SK-N-SH (cell line): Measurements from ENCODE around the gene EFS. TPM values are rescaled to one million over a fixed set of nuclear protein-coding genes. Genes with fewer than 3 reads are reported as not detected.

Experiments used
- CHD2 ChIP-seq: fragments of 150-350 bp; IDR thresholded peaks from 2 replicates; pipeline ENCODE4 v1.6.1; 2018; ENCODE audit warnings: low read length; ENCODE audit not compliant: partially characterized antibody
- ELF1 ChIP-seq: IDR thresholded peaks from 2 replicates; pipeline ENCODE4 v1.4.0; 2012
- EP300 ChIP-seq, 2 experiments: IDR thresholded peaks; 2 replicates each; pipeline versions ENCODE4 v1.4.0 to v1.6.1; 2012; ENCODE audit warnings: borderline replicate concordance in 1 of 2, low read depth in 1 of 2, low read length in 1 of 2
- FOSL2 ChIP-seq: IDR thresholded peaks from 2 replicates; pipeline ENCODE4 v1.4.0; 2012; ENCODE audit warnings: low read depth, mild to moderate bottlenecking, moderate library complexity, borderline replicate concordance
- FOXJ3 ChIP-seq: sonication (generic); formaldehyde crosslinking; IDR thresholded peaks from 2 replicates; pipeline ENCODE4 v1.5.1; 2020; ENCODE audit warnings: mild to moderate bottlenecking, missing genetic modification reagents
- FOXM1 ChIP-seq: IDR thresholded peaks from 2 replicates; pipeline ENCODE4 v1.4.0; 2012; ENCODE audit warnings: low read depth, mild to moderate bottlenecking
- GABPA ChIP-seq: IDR thresholded peaks from 2 replicates; pipeline ENCODE4 v1.4.0; 2012; ENCODE audit warnings: low read depth, mild to moderate bottlenecking
- JUND ChIP-seq: IDR thresholded peaks from 2 replicates; pipeline ENCODE4 v1.4.0; 2012
- NRF1 ChIP-seq: IDR thresholded peaks from 2 replicates; pipeline ENCODE4 v1.6.1; 2012; ENCODE audit warnings: low read depth, mild to moderate bottlenecking, low read length
- RAD21 ChIP-seq: IDR thresholded peaks from 2 replicates; pipeline ENCODE4 v1.6.1; 2012; ENCODE audit warnings: mild to moderate bottlenecking, low read length
- RFX5 ChIP-seq: IDR thresholded peaks from 2 replicates; pipeline ENCODE4 v1.6.1; 2012; ENCODE audit warnings: mild to moderate bottlenecking, improper control_type of control experiment, low read length
- SMC3 ChIP-seq: IDR thresholded peaks from 2 replicates; pipeline ENCODE4 v1.6.1; 2012; ENCODE audit warnings: low read depth, low read length, improper control_type of control experiment
- TAF1 ChIP-seq: IDR thresholded peaks from 2 replicates; pipeline ENCODE4 v1.6.1; 2012; ENCODE audit warnings: low read depth, mild to moderate bottlenecking, low read length, moderate library complexity, borderline replicate concordance
- YY1 ChIP-seq: IDR thresholded peaks from 2 replicates; pipeline ENCODE4 v1.4.0; 2012; ENCODE audit warnings: low read depth, mild to moderate bottlenecking
- polyA plus RNA-seq, 3 experiments: library from polyadenylated mRNA; depleted of rRNA; stranded (reverse); fragments of >200 nt; gene quantifications; 2 replicates each; pipeline ENCODE4 v1.2.3, GENCODE V29; 2012
- TF ChIP-seq, protein P1 (sequence below): fragments of 150-350 bp; IDR thresholded peaks from 2 replicates; pipeline ENCODE4 v1.6.1; 2016; ENCODE audit warnings: mild to moderate bottlenecking, low read depth, low read length
- TF ChIP-seq, protein P2 (sequence below): IDR thresholded peaks from 2 replicates; pipeline ENCODE4 v1.6.1; 2012; ENCODE audit warnings: mild to moderate bottlenecking, low read depth, low read length, moderate library complexity
- TF ChIP-seq, protein P3 (sequence below): IDR thresholded peaks from 2 replicates; pipeline ENCODE4 v1.4.0; 2012; ENCODE audit warnings: low read depth, borderline replicate concordance
- TF ChIP-seq, protein P4 (sequence below): fragments of 150-350 bp; IDR thresholded peaks from 2 replicates; pipeline ENCODE4 v1.6.1; 2017; ENCODE audit warnings: antibody characterized with exemption, low read length, low read depth, borderline replicate concordance

The EFS gene
- polyA plus RNA-seq, 1 of the 3 experiments (the other 2 are of a cell fraction), result 4.4 TPM

DNA sequence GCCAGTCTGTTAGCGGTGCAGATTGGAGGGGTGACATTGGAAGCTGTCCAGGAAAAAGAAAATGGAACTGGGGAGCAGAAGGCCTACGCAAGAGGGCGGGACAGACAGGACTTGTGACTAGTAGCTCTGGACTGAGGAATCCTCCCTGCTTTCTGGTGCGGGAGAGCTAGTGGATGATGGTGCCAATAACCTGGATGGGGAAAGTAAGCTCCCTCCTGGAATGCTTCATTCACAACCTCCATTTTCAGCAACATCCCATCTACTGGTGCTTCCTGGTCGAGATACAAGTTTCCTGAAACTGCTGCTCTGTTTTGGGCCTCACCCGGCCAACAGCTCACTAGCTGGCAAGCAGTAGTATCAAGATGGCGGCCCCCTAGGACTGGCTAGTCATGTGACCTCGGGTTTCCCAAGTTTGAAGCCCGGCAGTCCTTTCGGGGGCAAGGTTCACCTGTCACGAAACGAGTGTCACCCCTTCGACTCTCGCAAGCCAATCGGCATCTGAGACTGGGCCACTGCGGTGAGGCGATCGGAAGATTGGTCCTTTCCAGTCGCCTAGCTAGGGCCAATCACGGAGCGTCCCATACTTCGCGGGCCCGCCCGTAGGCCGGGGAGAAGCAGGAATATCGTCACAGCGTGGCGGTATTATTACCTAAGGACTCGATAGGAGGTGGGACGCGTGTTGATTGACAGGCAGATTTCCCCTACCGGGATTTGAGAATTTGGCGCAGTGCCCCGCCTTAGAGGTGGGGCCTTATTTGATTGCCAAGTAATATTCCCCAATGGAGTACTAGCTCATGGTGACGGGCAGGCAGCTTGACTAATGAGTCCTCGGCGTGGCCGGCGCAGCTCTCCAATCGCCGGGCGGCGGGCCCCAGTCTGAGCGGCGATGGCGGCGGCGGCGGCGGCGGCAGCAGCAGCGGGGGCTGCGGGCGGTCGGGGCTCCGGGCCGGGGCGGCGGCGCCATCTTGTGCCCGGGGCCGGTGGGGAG, 44.1 kb downstream of the EFS start, which contains the start of gene PABPN1 (continued):
- TF ChIP-seq, protein P1, sequence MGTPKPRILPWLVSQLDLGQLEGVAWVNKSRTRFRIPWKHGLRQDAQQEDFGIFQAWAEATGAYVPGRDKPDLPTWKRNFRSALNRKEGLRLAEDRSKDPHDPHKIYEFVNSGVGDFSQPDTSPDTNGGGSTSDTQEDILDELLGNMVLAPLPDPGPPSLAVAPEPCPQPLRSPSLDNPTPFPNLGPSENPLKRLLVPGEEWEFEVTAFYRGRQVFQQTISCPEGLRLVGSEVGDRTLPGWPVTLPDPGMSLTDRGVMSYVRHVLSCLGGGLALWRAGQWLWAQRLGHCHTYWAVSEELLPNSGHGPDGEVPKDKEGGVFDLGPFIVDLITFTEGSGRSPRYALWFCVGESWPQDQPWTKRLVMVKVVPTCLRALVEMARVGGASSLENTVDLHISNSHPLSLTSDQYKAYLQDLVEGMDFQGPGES, result peak; percentile 96
- TF ChIP-seq FOSL2 (no peak; the same call in 1 of the 2 replicates), YY1 (peak; percentile 94), FOXJ3 (CRISPR knock-in tag) (no peak), RAD21 (no peak), RFX5 (peak; percentile 75), ELF1 (no peak), TAF1 (peak; percentile 61), GABPA (peak; percentile 73), SMC3 (no peak), CHD2 (peak; percentile 96), NRF1 (peak; percentile 4; the same call in 1 of the 2 replicates), FOXM1 (no peak), JUND (peak; percentile 27; the same call in 1 of the 2 replicates), EP300 (IDR thresholded peaks at IDR 0.05; ENCODE audit: borderline replicate concordance in 1 of 2, low read depth in 1 of 2, low read length in 1 of 2) (peak in 1 of 2 experiments; percentile 27; a peak in 1 of 4 replicates)
- TF ChIP-seq, protein P2, sequence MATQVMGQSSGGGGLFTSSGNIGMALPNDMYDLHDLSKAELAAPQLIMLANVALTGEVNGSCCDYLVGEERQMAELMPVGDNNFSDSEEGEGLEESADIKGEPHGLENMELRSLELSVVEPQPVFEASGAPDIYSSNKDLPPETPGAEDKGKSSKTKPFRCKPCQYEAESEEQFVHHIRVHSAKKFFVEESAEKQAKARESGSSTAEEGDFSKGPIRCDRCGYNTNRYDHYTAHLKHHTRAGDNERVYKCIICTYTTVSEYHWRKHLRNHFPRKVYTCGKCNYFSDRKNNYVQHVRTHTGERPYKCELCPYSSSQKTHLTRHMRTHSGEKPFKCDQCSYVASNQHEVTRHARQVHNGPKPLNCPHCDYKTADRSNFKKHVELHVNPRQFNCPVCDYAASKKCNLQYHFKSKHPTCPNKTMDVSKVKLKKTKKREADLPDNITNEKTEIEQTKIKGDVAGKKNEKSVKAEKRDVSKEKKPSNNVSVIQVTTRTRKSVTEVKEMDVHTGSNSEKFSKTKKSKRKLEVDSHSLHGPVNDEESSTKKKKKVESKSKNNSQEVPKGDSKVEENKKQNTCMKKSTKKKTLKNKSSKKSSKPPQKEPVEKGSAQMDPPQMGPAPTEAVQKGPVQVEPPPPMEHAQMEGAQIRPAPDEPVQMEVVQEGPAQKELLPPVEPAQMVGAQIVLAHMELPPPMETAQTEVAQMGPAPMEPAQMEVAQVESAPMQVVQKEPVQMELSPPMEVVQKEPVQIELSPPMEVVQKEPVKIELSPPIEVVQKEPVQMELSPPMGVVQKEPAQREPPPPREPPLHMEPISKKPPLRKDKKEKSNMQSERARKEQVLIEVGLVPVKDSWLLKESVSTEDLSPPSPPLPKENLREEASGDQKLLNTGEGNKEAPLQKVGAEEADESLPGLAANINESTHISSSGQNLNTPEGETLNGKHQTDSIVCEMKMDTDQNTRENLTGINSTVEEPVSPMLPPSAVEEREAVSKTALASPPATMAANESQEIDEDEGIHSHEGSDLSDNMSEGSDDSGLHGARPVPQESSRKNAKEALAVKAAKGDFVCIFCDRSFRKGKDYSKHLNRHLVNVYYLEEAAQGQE, result no peak
- TF ChIP-seq, protein P3, sequence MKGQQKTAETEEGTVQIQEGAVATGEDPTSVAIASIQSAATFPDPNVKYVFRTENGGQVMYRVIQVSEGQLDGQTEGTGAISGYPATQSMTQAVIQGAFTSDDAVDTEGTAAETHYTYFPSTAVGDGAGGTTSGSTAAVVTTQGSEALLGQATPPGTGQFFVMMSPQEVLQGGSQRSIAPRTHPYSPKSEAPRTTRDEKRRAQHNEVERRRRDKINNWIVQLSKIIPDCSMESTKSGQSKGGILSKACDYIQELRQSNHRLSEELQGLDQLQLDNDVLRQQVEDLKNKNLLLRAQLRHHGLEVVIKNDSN, result peak; percentile 94
- TF ChIP-seq, protein P4, sequence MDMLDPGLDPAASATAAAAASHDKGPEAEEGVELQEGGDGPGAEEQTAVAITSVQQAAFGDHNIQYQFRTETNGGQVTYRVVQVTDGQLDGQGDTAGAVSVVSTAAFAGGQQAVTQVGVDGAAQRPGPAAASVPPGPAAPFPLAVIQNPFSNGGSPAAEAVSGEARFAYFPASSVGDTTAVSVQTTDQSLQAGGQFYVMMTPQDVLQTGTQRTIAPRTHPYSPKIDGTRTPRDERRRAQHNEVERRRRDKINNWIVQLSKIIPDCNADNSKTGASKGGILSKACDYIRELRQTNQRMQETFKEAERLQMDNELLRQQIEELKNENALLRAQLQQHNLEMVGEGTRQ, result peak; percentile 59; the same call in 1 of the 2 replicates
